Measurements from ENCODE around the gene KRT24.

Gene KRT24

DNA sequence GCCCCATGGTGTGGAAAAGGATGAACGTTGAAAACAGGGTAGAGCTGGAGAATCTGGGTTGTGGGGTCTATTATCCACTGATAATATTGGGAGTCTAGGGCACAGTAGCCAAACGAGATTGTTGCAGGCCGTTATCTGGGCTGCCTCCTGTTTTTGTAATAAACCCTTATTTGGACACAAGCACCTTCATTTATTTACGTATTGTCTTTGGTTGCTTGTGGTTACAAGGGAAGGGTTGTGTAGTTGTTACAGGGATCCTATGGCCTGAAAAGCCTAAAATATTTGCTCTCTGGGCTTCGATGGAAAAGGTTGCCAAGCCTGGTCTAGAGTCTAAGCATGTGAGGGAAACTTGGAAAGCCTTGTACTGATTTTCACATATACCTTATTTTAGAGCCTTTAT lies 51.6 kb downstream of the KRT24 start:
- H3K4me2 ChIP-seq = no peak overlapping the region
- no peak overlapping the region for H3K4me3 ChIP-seq (IDR thresholded peaks at IDR 0.05; ENCODE audit: insufficient read depth, low read depth, low read length)
- H4K20me1 ChIP-seq (ENCODE audit: insufficient read depth) = no peaks in the 10 kb centered on the region
- TF ChIP-seq, protein P1, sequence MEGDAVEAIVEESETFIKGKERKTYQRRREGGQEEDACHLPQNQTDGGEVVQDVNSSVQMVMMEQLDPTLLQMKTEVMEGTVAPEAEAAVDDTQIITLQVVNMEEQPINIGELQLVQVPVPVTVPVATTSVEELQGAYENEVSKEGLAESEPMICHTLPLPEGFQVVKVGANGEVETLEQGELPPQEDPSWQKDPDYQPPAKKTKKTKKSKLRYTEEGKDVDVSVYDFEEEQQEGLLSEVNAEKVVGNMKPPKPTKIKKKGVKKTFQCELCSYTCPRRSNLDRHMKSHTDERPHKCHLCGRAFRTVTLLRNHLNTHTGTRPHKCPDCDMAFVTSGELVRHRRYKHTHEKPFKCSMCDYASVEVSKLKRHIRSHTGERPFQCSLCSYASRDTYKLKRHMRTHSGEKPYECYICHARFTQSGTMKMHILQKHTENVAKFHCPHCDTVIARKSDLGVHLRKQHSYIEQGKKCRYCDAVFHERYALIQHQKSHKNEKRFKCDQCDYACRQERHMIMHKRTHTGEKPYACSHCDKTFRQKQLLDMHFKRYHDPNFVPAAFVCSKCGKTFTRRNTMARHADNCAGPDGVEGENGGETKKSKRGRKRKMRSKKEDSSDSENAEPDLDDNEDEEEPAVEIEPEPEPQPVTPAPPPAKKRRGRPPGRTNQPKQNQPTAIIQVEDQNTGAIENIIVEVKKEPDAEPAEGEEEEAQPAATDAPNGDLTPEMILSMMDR (conservative IDR thresholded peaks at IDR 0.05; ENCODE audit: low read depth, low read length) = no peak
- H3K79me2 ChIP-seq (ENCODE audit: insufficient read depth, low read depth) = peaks cover 8% of the 10 kb centered on the region
- H3K9ac ChIP-seq = no peak overlapping the region
- H3K27ac ChIP-seq = no peak overlapping the region
- no peak overlapping the region for H2AFZ ChIP-seq (ENCODE audit: low read depth)
- no peaks in the 10 kb centered on the region for H3K27me3 ChIP-seq (ENCODE audit: insufficient read depth, low read depth)
- peaks cover 7% of the 10 kb centered on the region for H3K4me1 ChIP-seq (ENCODE audit: low read depth, poor library complexity, severe bottlenecking)
- H3K36me3 ChIP-seq (ENCODE audit: insufficient read depth) = no peaks in the 10 kb centered on the region

DNA sequence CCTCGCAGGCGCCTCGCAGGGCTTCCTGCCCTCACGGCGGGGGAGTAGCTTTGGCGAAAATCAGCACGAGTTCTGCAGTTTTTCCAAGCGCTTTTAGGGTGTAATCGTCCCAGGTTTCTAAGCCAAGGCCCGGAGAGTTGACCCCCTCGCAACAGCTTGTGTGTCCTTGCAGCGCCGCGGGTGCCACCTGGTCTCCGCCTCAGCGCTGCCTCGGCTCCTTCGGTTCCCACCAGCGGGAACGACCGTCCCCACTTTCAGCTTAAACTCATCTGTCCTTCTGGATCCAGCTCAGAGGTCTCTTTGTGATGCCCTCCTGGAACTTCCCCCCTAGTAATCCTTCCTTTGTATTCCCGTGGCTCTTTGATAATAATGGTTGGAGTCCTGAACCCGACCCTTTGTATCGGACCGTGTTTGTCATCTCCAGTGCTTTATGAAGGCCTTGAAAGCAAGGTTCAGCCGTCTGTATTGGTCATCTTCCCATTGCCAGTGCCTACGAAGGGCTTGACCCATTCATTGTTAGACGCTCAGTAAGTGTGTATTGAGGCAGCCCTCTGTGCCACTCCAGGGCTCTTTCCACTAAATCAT lies 55.1 kb downstream of the KRT24 start:
- Histone ChIP-seq H2AFZ (ENCODE audit: low read depth) (peak overlapping the region; percentile 99), H3K9ac (peak overlapping the region; percentile 100), H3K27me3 (ENCODE audit: insufficient read depth, low read depth) (no peaks in the 10 kb centered on the region), H4K20me1 (ENCODE audit: insufficient read depth) (no peaks in the 10 kb centered on the region), H3K27ac (peak overlapping the region; percentile 99), H3K4me2 (peak overlapping the region; percentile 77), H3K4me1 (ENCODE audit: low read depth, poor library complexity, severe bottlenecking) (peaks cover 33% of the 10 kb centered on the region), H3K4me3 (IDR thresholded peaks at IDR 0.05; ENCODE audit: insufficient read depth, low read depth, low read length) (no peak overlapping the region), H3K79me2 (ENCODE audit: insufficient read depth, low read depth) (peaks cover 37% of the 10 kb centered on the region), H3K36me3 (ENCODE audit: insufficient read depth) (no peaks in the 10 kb centered on the region; the same call in 1 of the 2 replicates)
- TF ChIP-seq, protein P1 (conservative IDR thresholded peaks at IDR 0.05; ENCODE audit: low read depth, low read length) = no peak

Data from KMS-11 (cell line).